Measurements from ENCODE around the gene PLCB1.

PLCB1 gene

DNA sequence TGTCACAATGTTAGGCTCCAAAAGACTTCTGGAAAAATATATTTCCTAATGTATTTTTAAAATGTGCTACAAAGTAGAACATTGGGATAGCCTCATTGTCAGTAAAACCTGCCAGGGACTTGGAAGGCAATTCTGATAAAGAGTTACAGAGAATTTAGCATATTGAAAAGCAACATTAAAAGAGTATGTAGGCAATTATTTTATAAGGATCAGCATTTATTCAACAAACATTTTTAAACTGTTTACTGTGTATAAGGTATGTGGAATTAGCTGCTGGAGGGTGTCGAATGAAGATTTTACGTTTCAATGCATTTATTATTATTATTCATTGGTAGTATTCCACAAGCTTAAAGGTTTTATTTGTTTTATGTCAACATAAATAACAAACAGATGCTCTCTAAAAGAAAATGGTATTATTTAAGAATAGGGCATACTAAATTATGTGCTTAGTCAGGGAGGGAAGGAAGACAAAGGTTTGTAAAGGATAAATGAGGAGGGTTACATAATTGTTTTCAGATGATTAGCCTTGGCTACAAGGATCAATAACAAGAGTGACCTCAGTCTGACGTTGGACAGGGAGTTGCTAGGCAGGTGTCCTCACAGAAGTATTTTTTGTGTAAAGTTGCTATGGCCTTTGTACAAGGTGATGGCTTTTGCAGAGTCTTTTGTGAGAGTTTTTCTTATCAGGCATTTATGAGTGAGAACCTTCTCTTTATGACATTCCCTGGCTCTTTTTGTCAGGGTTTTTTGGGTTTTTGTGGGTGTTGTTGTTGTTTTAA is 623.5 kb downstream of the PLCB1 start:
- no peak overlapping the region for H3K4me3 ChIP-seq
- H3K27ac ChIP-seq = no peak overlapping the region
- TF ChIP-seq, protein P1, sequence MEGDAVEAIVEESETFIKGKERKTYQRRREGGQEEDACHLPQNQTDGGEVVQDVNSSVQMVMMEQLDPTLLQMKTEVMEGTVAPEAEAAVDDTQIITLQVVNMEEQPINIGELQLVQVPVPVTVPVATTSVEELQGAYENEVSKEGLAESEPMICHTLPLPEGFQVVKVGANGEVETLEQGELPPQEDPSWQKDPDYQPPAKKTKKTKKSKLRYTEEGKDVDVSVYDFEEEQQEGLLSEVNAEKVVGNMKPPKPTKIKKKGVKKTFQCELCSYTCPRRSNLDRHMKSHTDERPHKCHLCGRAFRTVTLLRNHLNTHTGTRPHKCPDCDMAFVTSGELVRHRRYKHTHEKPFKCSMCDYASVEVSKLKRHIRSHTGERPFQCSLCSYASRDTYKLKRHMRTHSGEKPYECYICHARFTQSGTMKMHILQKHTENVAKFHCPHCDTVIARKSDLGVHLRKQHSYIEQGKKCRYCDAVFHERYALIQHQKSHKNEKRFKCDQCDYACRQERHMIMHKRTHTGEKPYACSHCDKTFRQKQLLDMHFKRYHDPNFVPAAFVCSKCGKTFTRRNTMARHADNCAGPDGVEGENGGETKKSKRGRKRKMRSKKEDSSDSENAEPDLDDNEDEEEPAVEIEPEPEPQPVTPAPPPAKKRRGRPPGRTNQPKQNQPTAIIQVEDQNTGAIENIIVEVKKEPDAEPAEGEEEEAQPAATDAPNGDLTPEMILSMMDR (IDR thresholded peaks at IDR 0.05) = no peak
- DNase-seq (ENCODE audit: low spot score) = no peak

DNA sequence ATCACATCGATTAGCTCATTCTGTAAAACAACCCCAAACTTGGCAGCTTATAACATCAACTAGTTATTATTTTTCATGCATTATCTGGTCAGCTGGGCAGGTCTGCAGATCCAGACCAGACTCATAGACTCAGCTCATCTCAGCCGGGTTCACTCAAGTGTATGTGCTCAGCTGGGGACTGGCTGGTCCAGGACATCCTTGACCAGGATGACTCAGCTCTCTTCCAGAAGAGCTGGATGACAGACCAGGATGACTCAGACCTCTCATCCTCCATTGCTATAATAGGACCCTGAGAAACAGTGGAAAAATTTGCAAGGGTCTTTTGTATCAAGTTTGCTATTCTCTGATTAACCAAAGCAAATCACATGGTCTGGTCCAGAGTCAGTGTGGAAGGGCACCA is 624.3 kb downstream of the PLCB1 start:
- TF ChIP-seq, protein P1 (IDR thresholded peaks at IDR 0.05) = no peak
- Histone ChIP-seq H3K4me3 (no peak overlapping the region), H3K27ac (no peak overlapping the region)
- no peak for DNase-seq (ENCODE audit: low spot score)

GRCh38 chr20:8757146-8757545 is 625.1 kb downstream of the PLCB1 start:
- TF ChIP-seq, protein P1 (IDR thresholded peaks at IDR 0.05) = no peak
- no peak for DNase-seq (ENCODE audit: low spot score)
- Histone ChIP-seq H3K4me3 (no peak overlapping the region), H3K27ac (no peak overlapping the region)

DNA sequence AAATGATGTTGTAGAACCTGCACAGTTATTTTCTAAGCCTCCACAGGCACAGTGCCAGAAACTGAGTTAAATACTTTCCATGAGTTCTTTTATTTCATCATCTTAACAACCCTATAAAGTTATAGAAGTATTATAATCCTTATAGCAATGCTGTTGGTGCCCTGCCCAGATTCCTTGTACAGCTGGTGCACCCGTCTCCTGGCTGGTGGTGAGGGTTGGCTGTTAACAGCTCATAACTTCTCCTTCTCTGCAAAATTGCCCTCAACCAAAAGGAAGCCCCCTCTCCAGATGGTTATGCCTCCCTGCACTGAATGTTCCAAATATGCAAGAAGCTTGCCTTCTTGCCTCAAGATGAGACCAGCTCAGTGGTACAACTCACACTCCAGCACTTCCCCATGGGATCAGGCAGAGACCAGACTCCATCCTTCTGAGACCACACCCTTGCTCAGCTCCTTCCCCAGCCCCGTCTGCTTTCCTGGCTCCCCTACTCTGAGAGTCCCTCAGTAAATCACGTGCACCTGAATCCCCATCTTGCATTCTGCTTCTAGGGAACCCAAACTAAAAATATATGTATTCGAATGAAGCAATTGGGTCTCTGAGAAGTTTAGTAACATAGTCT is 632.4 kb downstream of the PLCB1 start:
- Histone ChIP-seq H3K4me3 (no peak overlapping the region), H3K27ac (no peak overlapping the region)
- no peak for DNase-seq (ENCODE audit: low spot score)
- TF ChIP-seq, protein P1 (IDR thresholded peaks at IDR 0.05) = no peak

GRCh38 chr20:8766868-8767390 is 634.9 kb downstream of the PLCB1 start:
- TF ChIP-seq, protein P1 (IDR thresholded peaks at IDR 0.05) = no peak
- H3K27ac ChIP-seq = no peak overlapping the region
- no peak for DNase-seq (ENCODE audit: low spot score)
- no peak overlapping the region for H3K4me3 ChIP-seq

GRCh38 chr20:8774412-8774811 is 642.3 kb downstream of the PLCB1 start:
- no peak overlapping the region for H3K4me3 ChIP-seq
- TF ChIP-seq, protein P1 (IDR thresholded peaks at IDR 0.05) = no peak
- DNase-seq (ENCODE audit: low spot score) = no peak
- H3K27ac ChIP-seq = no peak overlapping the region

DNA sequence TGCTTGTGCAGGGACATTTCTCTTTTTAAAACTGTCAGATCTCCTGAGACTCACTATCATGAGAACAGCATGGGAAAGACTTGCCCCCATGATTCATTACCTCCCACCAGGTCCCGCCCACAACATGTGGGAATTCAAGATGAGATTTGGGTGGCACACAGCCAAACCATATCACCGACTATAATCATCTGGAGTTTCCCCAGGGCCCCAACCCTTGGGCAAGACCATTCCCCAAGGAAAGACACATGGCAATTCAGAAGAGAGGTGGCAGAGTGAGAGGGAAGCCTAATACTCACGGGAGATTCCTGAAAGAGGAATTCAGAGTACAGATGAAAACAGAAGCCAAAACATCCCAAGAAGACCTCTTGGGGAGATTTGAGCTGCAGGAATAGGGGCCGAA is 645.8 kb downstream of the PLCB1 start:
- DNase-seq (ENCODE audit: low spot score) = no peak
- TF ChIP-seq, protein P1 (IDR thresholded peaks at IDR 0.05) = no peak
- Histone ChIP-seq H3K27ac (no peak overlapping the region), H3K4me3 (no peak overlapping the region)
